GM20000 (cell line): ENCODE data around the gene SCYGR6.

Experiments
- DNase-seq: peaks from one replicate; pipeline ENCODE4 v3.0.0; 2012; ENCODE audit warnings: low spot score
- CTCF ChIP-seq: IDR thresholded peaks from 2 replicates; pipeline ENCODE4 v1.5.1; 2012; ENCODE audit warnings: mild to moderate bottlenecking, control low read depth; ENCODE audit errors: extremely low read depth, missing control alignments

SCYGR6 gene

GRCh38 chr2:227720680-227721079 is 3.9 kb downstream of the SCYGR6 start:
- no peak for TF ChIP-seq CTCF
- no peak for DNase-seq

GRCh38 chr2:227719641-227720040 is 4.9 kb downstream of the SCYGR6 start:
- no peak for DNase-seq
- TF ChIP-seq CTCF: no peak

DNA sequence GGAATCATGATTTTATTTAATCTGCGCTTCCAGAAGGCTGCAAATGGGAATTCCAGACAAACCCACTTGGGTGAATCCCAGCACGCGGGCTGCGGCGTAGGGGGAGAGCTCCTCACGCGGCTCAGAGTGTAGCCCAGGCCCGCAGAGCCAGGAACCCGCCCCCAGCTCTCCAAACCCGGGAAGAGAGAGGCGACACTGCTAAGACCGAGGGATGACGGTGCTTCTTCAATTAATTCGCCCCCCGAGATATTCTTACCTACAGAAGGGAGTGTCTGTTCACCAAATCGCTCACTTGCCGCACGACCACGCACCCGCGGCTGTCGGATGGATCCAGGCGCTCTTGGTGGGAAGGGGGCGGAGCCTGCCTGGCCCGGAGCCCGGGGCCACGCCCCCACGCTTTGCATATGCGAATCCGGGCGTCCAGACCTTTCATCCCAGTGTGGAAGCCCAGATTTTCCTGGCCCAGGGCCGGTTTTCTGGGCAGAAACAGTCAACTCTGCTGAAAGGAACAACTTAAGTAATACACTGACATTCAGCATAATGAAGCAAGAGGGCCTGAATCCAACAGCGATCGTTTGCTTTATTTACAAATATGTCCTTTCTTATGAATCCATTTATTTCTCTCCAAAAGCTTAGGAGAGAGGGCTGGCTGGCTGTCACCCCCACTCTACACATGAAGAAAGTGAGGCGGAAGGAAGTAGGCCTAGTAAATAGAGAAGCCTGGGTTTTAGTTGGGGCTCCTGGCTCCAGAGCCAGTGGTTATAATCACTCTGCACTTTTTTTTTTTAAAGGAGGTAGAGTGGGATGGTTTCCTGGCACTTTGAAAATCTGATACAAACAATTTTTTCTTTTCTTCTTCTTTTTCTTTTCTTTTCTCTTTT is 6.6 kb downstream of the SCYGR6 start, which contains the start of gene SLC19A3:
Gene SLC19A3 (minus strand): TSS at position 342 of the 881 bp plus-strand sequence. CDS start 15,710 bp downstream, outside the sequence.
- no peak for TF ChIP-seq CTCF
- DNase-seq: no peak

DNA sequence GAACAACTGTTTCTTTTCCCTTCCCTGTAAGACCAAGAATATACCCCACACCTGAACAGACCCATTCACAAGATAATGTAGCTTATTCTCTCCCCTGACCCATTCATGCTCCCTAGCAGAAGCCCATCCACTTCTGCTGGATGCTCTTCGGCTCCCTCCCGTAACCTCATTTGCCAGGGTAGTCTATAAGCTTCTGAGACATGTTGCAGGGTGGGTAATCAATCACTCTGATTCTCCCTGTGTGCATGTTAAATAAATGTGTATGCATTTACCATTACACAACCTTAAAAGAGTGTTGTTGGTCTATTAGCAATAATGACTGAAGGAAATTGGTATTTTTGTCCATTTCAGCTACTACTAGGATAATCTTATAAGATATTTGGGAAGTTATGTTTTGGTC is 8.1 kb downstream of the SCYGR6 start:
- TF ChIP-seq CTCF: no peak
- DNase-seq: no peak

GRCh38 chr2:227713291-227713690 is 11.3 kb downstream of the SCYGR6 start:
- no peak for DNase-seq
- TF ChIP-seq CTCF: no peak

DNA sequence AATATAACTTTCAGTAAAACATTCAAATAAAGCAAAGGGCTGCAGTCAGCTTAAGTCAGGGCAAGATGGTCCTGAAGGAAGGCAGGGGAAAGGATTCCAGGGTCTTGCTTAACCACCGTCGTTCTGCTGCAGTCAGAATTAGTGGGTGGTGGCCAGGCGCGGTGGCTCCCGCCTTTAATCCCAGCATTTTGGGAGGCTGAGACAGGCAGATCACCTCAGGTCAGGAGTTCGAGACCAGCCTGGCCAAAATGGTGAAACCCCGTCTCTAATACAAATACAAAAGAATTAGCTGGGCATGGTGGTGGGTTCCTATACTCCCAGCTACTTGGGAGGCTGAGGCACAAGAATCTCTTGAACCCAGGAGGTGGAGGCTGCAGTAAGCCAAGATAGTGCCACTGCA is 13.6 kb downstream of the SCYGR6 start:
- no peak for DNase-seq
- no peak for TF ChIP-seq CTCF

- no peak for TF ChIP-seq CTCF
- no peak for DNase-seq
These were observed 17.2 kb downstream of the SCYGR6 start for GRCh38 chr2:227707390-227707789.
